Naive thymus-derived CD4-positive, alpha-beta T cell (primary cell): ENCODE results near the gene BMP7. TPM values are rescaled to one million over a fixed set of nuclear protein-coding genes. Genes with fewer than 3 reads are reported as not detected.

Source experiments
- ATAC-seq: fragments of 150-1000 bp; cut with Tn5 transposase; 2 replicates; pipeline ENCODE4 v1.10.0; 2021; ENCODE audit warnings: mild to moderate bottlenecking, moderate library complexity
- CTCF ChIA-PET: fragments of 350-600 bp; sonication (Branson Sonifier 250); formaldehyde crosslinking; loops from one replicate; lab custom pipeline; 2021; ENCODE audit warnings: antibody characterized with exemption; lab: Charles Lee
- POLR2A ChIA-PET: fragments of 350-600 bp; sonication (Branson Sonifier 250); formaldehyde crosslinking; loops from one replicate; lab custom pipeline; 2021; ENCODE audit warnings: antibody characterized with exemption, inconsistent platforms; lab: Charles Lee
- DNase-seq, 9 donors: peaks; one replicate each; pipeline versions ENCODE4 v3.0.0 to v3.0.0-alpha.2; 2020 to 2022; ENCODE audit warnings: mixed read lengths in 1 of 9
- H3K27ac ChIP-seq: one replicate; pipeline ENCODE4 v1.7.0; 2013; ENCODE audit warnings: mild to moderate bottlenecking, low read depth, low read length, moderate library complexity
- H3K27me3 ChIP-seq, 2 donors: one replicate each; pipeline ENCODE4 v1.7.0; 2013; ENCODE audit warnings: low read length in 2 of 2, mild to moderate bottlenecking in 2 of 2, moderate library complexity in 2 of 2; ENCODE audit not compliant: control insufficient read depth in 2 of 2, insufficient read depth in 2 of 2
- H3K36me3 ChIP-seq, 3 experiments: 1 replicate in 2 of 3; 2 replicates in 1 of 3; pipeline ENCODE4 v1.7.0; 2013; ENCODE audit warnings: low read length in 3 of 3, mild to moderate bottlenecking in 3 of 3, moderate library complexity in 1 of 3; ENCODE audit not compliant: insufficient read depth in 3 of 3, control insufficient read depth in 2 of 3
- H3K4me1 ChIP-seq, 2 donors: one replicate each; pipeline ENCODE4 v1.7.0; 2013; ENCODE audit warnings: low read length in 2 of 2, mild to moderate bottlenecking in 2 of 2, moderate library complexity in 1 of 2; ENCODE audit not compliant: control insufficient read depth in 2 of 2, insufficient read depth in 2 of 2
- H3K4me3 ChIP-seq: 2 replicates; pipeline ENCODE4 v1.7.0; 2013; ENCODE audit warnings: mild to moderate bottlenecking, low read length
- H3K9me3 ChIP-seq, 3 experiments: 1 replicate in 2 of 3; 2 replicates in 1 of 3; pipeline ENCODE4 v1.7.0; 2013; ENCODE audit warnings: low read length in 3 of 3; ENCODE audit not compliant: control insufficient read depth in 2 of 3
- H3K27ac Mint-ChIP-seq, 9 donors: one replicate each; pipeline ENCODE4 v1.8.0; 2020 to 2022; ENCODE audit warnings: mixed read lengths in 9 of 9, mild to moderate bottlenecking in 8 of 9, moderate library complexity in 5 of 9, inconsistent platforms in 2 of 9
- H3K27me3 Mint-ChIP-seq, 5 donors: one replicate each; pipeline ENCODE4 v1.8.0; 2021 to 2022; ENCODE audit warnings: mixed read lengths in 5 of 5, mild to moderate bottlenecking in 1 of 5
- H3K36me3 Mint-ChIP-seq, 5 donors: one replicate each; pipeline ENCODE4 v1.8.0; 2020 to 2022; ENCODE audit warnings: mixed read lengths in 5 of 5, mild to moderate bottlenecking in 3 of 5, inconsistent platforms in 1 of 5
- H3K4me1 Mint-ChIP-seq, 7 donors: one replicate each; pipeline ENCODE4 v1.8.0; 2020 to 2022; ENCODE audit warnings: mixed read lengths in 7 of 7, mild to moderate bottlenecking in 3 of 7, inconsistent platforms in 1 of 7
- H3K4me3 Mint-ChIP-seq, 10 donors: one replicate each; pipeline ENCODE4 v1.8.0; 2020 to 2022; ENCODE audit warnings: mild to moderate bottlenecking in 10 of 10, mixed read lengths in 10 of 10, moderate library complexity in 6 of 10, inconsistent platforms in 2 of 10
- H3K9me3 Mint-ChIP-seq, 11 donors: one replicate each; pipeline ENCODE4 v1.8.0; 2020 to 2022; ENCODE audit warnings: mixed read lengths in 11 of 11, mild to moderate bottlenecking in 4 of 11, inconsistent platforms in 1 of 11, moderate library complexity in 1 of 11
- intact Hi-C, 2 donors: fragments of 100-400 bp; cut with micrococcal nuclease; formaldehyde crosslinking; loops; one replicate each; pipeline ENCODE4 v1.15.1; 2023
- polyA plus RNA-seq, 2 donors: library from polyadenylated mRNA; unstranded; fragments of 300-500 nt; fragmentation: Illumina TruSeq; gene quantifications; one replicate each; pipeline ENCODE4 v1.2.3, GENCODE V29; 2021
- total RNA-seq, 6 experiments: library from RNA in 5 of 6; stranded (reverse) in 5 of 6; gene quantifications; 1 replicate in 5 of 6; 2 replicates in 1 of 6; pipeline ENCODE4 v1.2.3 and lab custom pipeline; 2021 to 2026

Gene BMP7
- total and polyA plus RNA-seq, 7 experiments from 2014 or later: not detected

DNA sequence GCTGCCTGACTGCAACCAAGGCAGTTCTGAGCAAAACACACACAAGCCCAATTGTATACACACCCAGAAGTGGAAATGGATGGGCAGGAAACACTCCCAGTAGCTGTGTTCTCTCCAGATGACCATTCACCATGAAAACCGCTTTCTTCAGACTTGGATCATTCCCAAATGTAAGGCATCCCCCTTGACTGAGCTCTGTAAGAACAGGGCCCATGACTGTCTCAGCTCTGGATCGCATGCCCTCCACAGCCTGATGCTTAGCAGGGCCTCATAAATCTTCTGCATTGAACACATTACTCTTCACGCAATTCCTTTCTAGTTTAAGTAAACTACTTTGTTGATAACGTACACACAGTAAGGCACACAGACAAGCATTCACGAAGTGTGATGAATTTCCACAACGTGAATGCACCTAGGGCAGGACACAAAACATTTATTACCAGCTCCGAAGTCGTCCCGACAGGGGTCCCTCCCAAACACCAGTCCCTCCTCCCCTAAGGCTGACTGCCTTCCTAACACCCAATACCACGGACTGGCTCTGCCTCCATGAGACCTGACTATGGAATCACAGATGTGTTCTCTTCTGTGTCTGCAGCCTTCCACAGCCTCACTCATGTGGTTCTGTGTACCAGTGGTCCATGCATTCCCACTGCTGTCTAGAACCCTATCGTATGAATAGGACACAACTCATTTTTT is 31.7 kb downstream of the BMP7 start:
- ATAC-seq (no peak), DNase-seq (no peak)
- Mint-ChIP-seq H3K36me3 (peaks cover 0 to 5% (median 0%) of the 10 kb centered on the region in 5 donors), H3K4me3 (no peak overlapping the region), H3K9me3 (peaks cover 0 to 9% (median 1%) of the 10 kb centered on the region in 11 donors), H3K27me3 (peaks cover 30 to 56% (median 46%) of the 10 kb centered on the region in 5 donors), H3K27ac (no peak overlapping the region), H3K4me1 (no peaks in the 10 kb centered on the region)
- H3K36me3 ChIP-seq: no peaks in the 10 kb centered on the region
- CTCF ChIA-PET: no interaction called here
- H3K9me3 ChIP-seq: no peaks in the 10 kb centered on the region
- POLR2A ChIA-PET: no interaction called here
- no peak overlapping the region for H3K27ac ChIP-seq
- H3K27me3 ChIP-seq: no peaks in the 10 kb centered on the region
- H3K4me3 ChIP-seq: no peak overlapping the region
- intact Hi-C loops: no loop called here
- H3K4me1 ChIP-seq: no peaks in the 10 kb centered on the region

DNA sequence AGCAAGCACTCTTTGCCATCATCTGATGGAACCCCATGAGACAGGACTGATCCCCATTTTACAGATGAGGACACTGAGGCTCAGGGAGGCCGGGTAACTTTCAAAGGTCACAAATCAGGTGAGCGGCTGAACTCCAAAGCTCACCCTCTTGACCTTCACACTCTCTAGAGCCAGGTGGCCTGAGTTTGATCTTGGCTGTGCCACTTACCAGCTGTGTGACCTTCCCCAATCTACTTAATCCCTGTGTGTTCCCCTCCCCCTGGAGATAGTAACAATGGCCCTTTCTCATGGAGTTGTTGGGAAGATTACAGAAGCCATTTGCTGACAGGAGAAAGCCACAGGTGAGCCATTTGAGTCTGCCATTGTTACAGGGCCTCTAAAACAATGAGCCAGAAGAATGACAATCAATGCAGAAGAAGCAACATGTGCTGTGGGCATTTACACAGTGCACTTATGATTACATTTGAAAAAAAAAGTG is 34.5 kb downstream of the BMP7 start:
- no peaks in the 10 kb centered on the region for H3K27me3 ChIP-seq
- Mint-ChIP-seq H3K4me3 (no peak overlapping the region), H3K27me3 (peaks cover 24 to 64% (median 40%) of the 10 kb centered on the region in 5 donors), H3K27ac (no peak overlapping the region), H3K36me3 (peaks cover 0 to 5% (median 0%) of the 10 kb centered on the region in 5 donors), H3K9me3 (no peaks in the 10 kb centered on the region), H3K4me1 (no peaks in the 10 kb centered on the region)
- ATAC-seq (no peak), DNase-seq (no peak)
- CTCF ChIA-PET: no interaction called here
- no peaks in the 10 kb centered on the region for H3K9me3 ChIP-seq
- H3K4me1 ChIP-seq: no peaks in the 10 kb centered on the region
- H3K36me3 ChIP-seq: no peaks in the 10 kb centered on the region
- intact Hi-C loops: no loop called here
- POLR2A ChIA-PET: no interaction called here
- H3K27ac ChIP-seq: no peak overlapping the region
- no peak overlapping the region for H3K4me3 ChIP-seq

DNA sequence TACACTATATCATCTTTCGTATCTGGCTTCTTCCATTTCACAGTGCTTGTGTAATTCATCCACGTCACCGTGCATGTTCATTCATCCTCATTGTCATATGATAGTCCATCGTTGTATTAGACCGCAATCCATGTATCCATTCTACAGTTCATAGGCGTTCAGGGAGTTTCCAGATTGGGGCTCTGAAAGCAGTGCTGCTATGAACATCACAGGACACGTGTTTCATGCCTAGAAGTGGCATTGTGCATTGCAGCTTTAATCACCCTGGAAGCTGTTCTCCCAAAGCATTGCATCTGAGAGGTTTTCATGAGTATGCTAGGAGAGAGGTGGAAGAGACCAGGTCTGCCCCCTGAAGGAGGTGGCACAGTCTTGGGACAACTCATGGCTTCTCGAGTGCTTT is 35.3 kb downstream of the BMP7 start:
- ATAC-seq (no peak), DNase-seq (no peak)
- CTCF ChIA-PET: no interaction called here
- Histone ChIP-seq H3K4me3 (no peak overlapping the region), H3K4me1 (no peaks in the 10 kb centered on the region), H3K27ac (no peak overlapping the region), H3K9me3 (no peaks in the 10 kb centered on the region), H3K27me3 (no peaks in the 10 kb centered on the region), H3K36me3 (no peaks in the 10 kb centered on the region)
- Mint-ChIP-seq H3K4me3 (no peak overlapping the region), H3K9me3 (no peaks in the 10 kb centered on the region), H3K36me3 (peaks cover 0 to 3% (median 0%) of the 10 kb centered on the region in 5 donors), H3K27ac (no peak overlapping the region), H3K4me1 (no peaks in the 10 kb centered on the region), H3K27me3 (peaks cover 19 to 56% (median 32%) of the 10 kb centered on the region in 5 donors)
- POLR2A ChIA-PET: no interaction called here
- intact Hi-C loops: no loop called here

DNA sequence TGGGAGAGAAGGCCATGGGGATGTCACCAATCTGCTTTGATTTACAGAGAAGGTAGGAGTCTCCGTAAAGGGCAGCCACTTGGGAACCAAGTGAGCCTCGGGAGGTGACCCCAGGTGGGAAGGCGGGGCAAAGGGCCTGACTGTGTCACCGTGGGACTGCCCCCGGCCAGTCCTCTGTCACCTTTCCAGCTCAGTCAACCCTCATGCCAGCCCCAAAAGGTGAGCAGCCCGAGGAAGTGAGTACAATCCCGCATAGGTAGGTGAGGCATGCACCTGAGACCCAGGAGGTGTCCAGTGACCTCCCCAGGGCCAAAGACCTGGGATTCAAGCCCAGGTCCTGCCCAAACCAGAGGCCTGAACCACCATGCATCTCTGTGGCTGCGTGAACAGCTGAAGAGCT is 36.2 kb downstream of the BMP7 start:
- Histone ChIP-seq H3K4me3 (no peak overlapping the region), H3K36me3 (no peaks in the 10 kb centered on the region), H3K27ac (no peak overlapping the region), H3K4me1 (no peaks in the 10 kb centered on the region), H3K9me3 (no peaks in the 10 kb centered on the region), H3K27me3 (no peaks in the 10 kb centered on the region)
- no peak for ATAC-seq
- Mint-ChIP-seq H3K27me3 (peaks cover 11 to 47% (median 23%) of the 10 kb centered on the region in 5 donors), H3K4me3 (no peak overlapping the region), H3K27ac (no peak overlapping the region), H3K36me3 (no peaks in the 10 kb centered on the region), H3K9me3 (no peaks in the 10 kb centered on the region), H3K4me1 (no peaks in the 10 kb centered on the region)
- no peak for DNase-seq
- ChIA-PET POLR2A (no interaction called here), CTCF (no interaction called here)
- intact Hi-C loops: no loop called here

DNA sequence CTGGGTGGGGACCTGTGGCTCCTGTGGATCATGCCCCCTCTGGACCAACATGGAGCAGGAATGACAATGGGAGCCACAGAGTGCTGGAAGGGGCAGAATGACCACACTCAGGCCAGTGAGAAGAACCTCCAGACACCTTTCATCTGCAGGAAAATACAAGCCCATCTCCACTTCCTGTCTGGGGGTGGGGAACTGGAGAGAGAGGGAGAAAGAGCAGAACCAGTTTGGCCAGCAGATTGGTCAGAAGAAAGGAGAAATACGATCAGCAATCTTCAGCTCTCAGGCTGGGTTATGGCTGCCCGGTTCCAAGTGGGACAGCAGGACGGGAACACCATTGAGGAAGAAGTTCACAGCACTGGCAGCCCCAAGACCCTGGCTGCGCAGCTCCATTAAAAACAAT is 37.0 kb downstream of the BMP7 start:
- H3K9me3 ChIP-seq: no peaks in the 10 kb centered on the region
- H3K27ac Mint-ChIP-seq: peak overlapping the region in 1 of 9 donors; percentile 70
- ChIA-PET POLR2A (no interaction called here), CTCF (no interaction called here)
- ATAC-seq (no peak), DNase-seq (no peak)
- intact Hi-C loops: no loop called here
- no peak overlapping the region for H3K4me3 Mint-ChIP-seq
- no peaks in the 10 kb centered on the region for H3K36me3 Mint-ChIP-seq
- no peak overlapping the region for H3K4me3 ChIP-seq
- H3K27me3 ChIP-seq: no peaks in the 10 kb centered on the region
- no peaks in the 10 kb centered on the region for H3K4me1 Mint-ChIP-seq
- H3K36me3 ChIP-seq: no peaks in the 10 kb centered on the region
- no peaks in the 10 kb centered on the region for H3K4me1 ChIP-seq
- H3K9me3 Mint-ChIP-seq: no peaks in the 10 kb centered on the region
- H3K27ac ChIP-seq: no peak overlapping the region
- peaks cover 4 to 41% (median 17%) of the 10 kb centered on the region in 5 donors for H3K27me3 Mint-ChIP-seq

DNA sequence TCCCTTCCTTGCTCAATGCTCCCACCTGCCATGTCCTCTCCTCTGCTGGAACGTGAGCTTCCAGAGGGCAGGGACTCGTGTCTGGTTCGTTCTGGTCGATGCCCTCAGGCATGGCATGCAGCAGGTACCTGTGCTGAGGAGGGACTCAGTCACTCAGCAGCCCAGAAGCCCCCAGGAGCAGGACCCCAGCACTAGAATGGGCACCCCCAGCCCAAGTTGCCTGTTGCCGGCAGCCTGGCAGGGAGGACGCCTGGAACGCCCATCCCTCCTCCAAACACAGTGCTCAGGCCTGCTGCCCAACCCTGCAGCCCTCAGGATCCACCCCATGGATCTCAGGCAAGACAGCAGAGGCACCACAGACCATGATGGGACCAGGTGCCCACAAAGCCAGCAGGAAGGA is 40.6 kb downstream of the BMP7 start:
- POLR2A ChIA-PET: no interaction called here
- no peaks in the 10 kb centered on the region for H3K9me3 ChIP-seq
- no peak overlapping the region for H3K4me3 ChIP-seq
- Mint-ChIP-seq H3K4me3 (no peak overlapping the region), H3K9me3 (no peaks in the 10 kb centered on the region), H3K27me3 (peaks cover 0 to 33% (median 7%) of the 10 kb centered on the region in 5 donors), H3K27ac (no peak overlapping the region), H3K36me3 (no peaks in the 10 kb centered on the region), H3K4me1 (no peaks in the 10 kb centered on the region)
- intact Hi-C loops: no loop called here
- ATAC-seq (no peak), DNase-seq (no peak)
- no peaks in the 10 kb centered on the region for H3K36me3 ChIP-seq
- CTCF ChIA-PET: no interaction called here
- H3K27ac ChIP-seq: no peak overlapping the region
- no peaks in the 10 kb centered on the region for H3K4me1 ChIP-seq
- H3K27me3 ChIP-seq: no peaks in the 10 kb centered on the region

DNA sequence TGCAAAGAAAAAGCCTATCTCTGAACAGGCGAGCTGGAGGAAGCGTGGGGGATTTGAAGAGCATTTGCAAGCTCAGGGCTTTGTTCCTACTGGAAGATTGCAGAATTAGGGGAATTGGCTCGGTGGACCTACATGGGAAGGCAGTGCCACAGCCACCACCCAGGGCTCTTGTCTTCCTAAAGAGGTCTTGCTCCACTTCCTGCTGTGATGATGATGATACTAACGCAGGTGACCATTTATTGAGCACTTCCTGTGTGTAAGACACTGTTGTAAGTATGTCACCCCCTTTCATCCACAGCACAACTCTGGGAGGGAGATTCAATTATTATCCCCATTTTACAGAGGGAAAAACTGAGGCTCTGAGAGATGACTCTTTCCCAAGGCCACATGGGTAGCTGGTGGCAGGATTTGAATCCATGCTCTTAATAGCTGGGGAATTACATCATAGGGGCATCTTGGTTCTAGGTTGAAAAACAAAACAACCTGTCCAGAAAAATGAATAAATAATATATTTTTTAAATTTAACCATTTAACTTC is 41.2 kb downstream of the BMP7 start:
- no peak overlapping the region for H3K4me3 Mint-ChIP-seq
- Histone ChIP-seq H3K4me3 (no peak overlapping the region), H3K27ac (no peak overlapping the region), H3K27me3 (no peaks in the 10 kb centered on the region), H3K4me1 (no peaks in the 10 kb centered on the region), H3K9me3 (no peaks in the 10 kb centered on the region), H3K36me3 (no peaks in the 10 kb centered on the region)
- intact Hi-C loops: no loop called here
- no peaks in the 10 kb centered on the region for H3K36me3 Mint-ChIP-seq
- POLR2A ChIA-PET: no interaction called here
- ATAC-seq (no peak), DNase-seq (no peak)
- peaks cover 0 to 33% (median 7%) of the 10 kb centered on the region in 5 donors for H3K27me3 Mint-ChIP-seq
- H3K9me3 Mint-ChIP-seq: no peaks in the 10 kb centered on the region
- no peaks in the 10 kb centered on the region for H3K4me1 Mint-ChIP-seq
- H3K27ac Mint-ChIP-seq: no peak overlapping the region
- CTCF ChIA-PET: no interaction called here
